GM23248 (cell line): ENCODE measurements around the gene BMP10. TPM values are rescaled to one million over a fixed set of nuclear protein-coding genes. Genes with fewer than 3 reads are reported as not detected.
A peak's percentile ranks its signal among the peaks of the same experiment; 100 is the strongest.

ENCODE experiments used
- DNase-seq: peaks from one replicate; pipeline ENCODE4 v3.0.0-alpha.2; 2015
- H2AFZ ChIP-seq: fragments of 200-600 bp; sonication (generic); 2 replicates; pipeline ENCODE4 v1.6.1; 2016; ENCODE audit warnings: antibody characterized with exemption
- H3F3A ChIP-seq: fragments of 200-600 bp; sonication (generic); 2 replicates; pipeline ENCODE4 v1.6.1; 2016; ENCODE audit warnings: mild to moderate bottlenecking, antibody characterized with exemption, mixed run types; ENCODE audit not compliant: insufficient read depth
- H3K27ac ChIP-seq: fragments of 200-600 bp; sonication (generic); 2 replicates; pipeline ENCODE4 v1.5.1; 2016; ENCODE audit warnings: mild to moderate bottlenecking
- H3K27me3 ChIP-seq: fragments of 200-600 bp; sonication (generic); replicated peaks from 2 replicates; pipeline ENCODE4 v1.6.1; 2016; ENCODE audit warnings: mild to moderate bottlenecking; ENCODE audit not compliant: insufficient read depth
- H3K36me3 ChIP-seq: fragments of 200-600 bp; sonication (generic); 2 replicates; pipeline ENCODE4 v1.6.1; 2016; ENCODE audit warnings: low read depth, mild to moderate bottlenecking
- H3K4me1 ChIP-seq: fragments of 200-600 bp; sonication (generic); 2 replicates; pipeline ENCODE4 v1.6.1; 2016; ENCODE audit warnings: mild to moderate bottlenecking; ENCODE audit not compliant: insufficient read depth
- H3K4me2 ChIP-seq: fragments of 200-600 bp; sonication (generic); one replicate; pipeline ENCODE4 v1.6.1; 2016; ENCODE audit warnings: mild to moderate bottlenecking; ENCODE audit not compliant: unreplicated experiment
- H3K4me3 ChIP-seq: fragments of 200-600 bp; sonication (generic); 2 replicates; pipeline ENCODE4 v1.5.1; 2016; ENCODE audit warnings: mild to moderate bottlenecking
- H3K79me2 ChIP-seq: fragments of 200-600 bp; sonication (generic); 2 replicates; pipeline ENCODE4 v1.6.1; 2016; ENCODE audit warnings: mild to moderate bottlenecking; ENCODE audit not compliant: insufficient read depth
- H3K9ac ChIP-seq: fragments of 200-600 bp; sonication (generic); 2 replicates; pipeline ENCODE4 v1.6.1; 2016; ENCODE audit warnings: mild to moderate bottlenecking
- H3K9me2 ChIP-seq: fragments of 200-600 bp; sonication (generic); 2 replicates; pipeline ENCODE4 v1.6.1; 2016; ENCODE audit warnings: mixed run types, mild to moderate bottlenecking, moderate library complexity; ENCODE audit not compliant: insufficient read depth
- H3K9me3 ChIP-seq: fragments of 200-600 bp; sonication (generic); one replicate; pipeline ENCODE4 v1.6.1; 2017; ENCODE audit warnings: low read depth
- H4K20me1 ChIP-seq: fragments of 200-600 bp; sonication (generic); 2 replicates; pipeline ENCODE4 v1.6.0; 2016; ENCODE audit not compliant: insufficient read depth
- EZH2 ChIP-seq: fragments of 200-600 bp; sonication (generic); IDR thresholded peaks from 2 replicates; pipeline ENCODE4 v1.6.1; 2018; ENCODE audit warnings: antibody characterized with exemption, mild to moderate bottlenecking; ENCODE audit not compliant: insufficient read depth, poor library complexity, severe bottlenecking
- EZH2phosphoT487 ChIP-seq: fragments of 200-600 bp; sonication (generic); IDR thresholded peaks from 2 replicates; pipeline ENCODE4 v1.6.1; 2018; ENCODE audit warnings: antibody characterized with exemption, moderate library complexity, mild to moderate bottlenecking, low read depth; ENCODE audit not compliant: insufficient read depth
- WGBS, 2 experiments: methylation state at CpG; one replicate each; pipeline ENCODE4 v1.1.6; 2015 to 2017; ENCODE audit warnings: low lambda C conversion rate in 2 of 2, low coverage in 1 of 2; ENCODE audit errors: missing lambda C conversion rate in 2 of 2; 5-methylcytosine and 5-hydroxymethylcytosine counted together
- in situ Hi-C: fragments of 300-500 bp; cut with MboI; formaldehyde crosslinking; loops from 2 replicates; pipeline ENCODE4 v1.15.0; 2020
- polyA plus RNA-seq: library from polyadenylated mRNA; unstranded; fragments of >200 nt; fragmentation: Nextera tagmentation; extraction: Ambion mirVana; gene quantifications from 2 replicates; pipeline ENCODE4 v1.2.1, GENCODE V29; 2016
- total RNA-seq: library from RNA; depleted of rRNA; stranded (reverse); fragments of >200 nt; shearing (Covaris generic); gene quantifications from 2 replicates; pipeline ENCODE4 v1.2.3, GENCODE V29; 2014

Gene BMP10
- total and polyA plus RNA-seq, 2 experiments from 2014 or later, result not detected

GRCh38 chr2:68857202-68857845 is 13.9 kb downstream of the BMP10 start:
- Histone ChIP-seq H3K9me3 (no peaks in the 10 kb centered on the region), H4K20me1 (no peaks in the 10 kb centered on the region), H3K27ac (no peak overlapping the region), H3K9me2 (no peaks in the 10 kb centered on the region), H3K4me2 (no peak overlapping the region), H3K9ac (no peak overlapping the region), H3F3A (no peaks in the 10 kb centered on the region), H3K27me3 (peaks cover 33% of the 10 kb centered on the region), H2AFZ (no peak overlapping the region), H3K4me1 (no peaks in the 10 kb centered on the region), H3K4me3 (no peak overlapping the region), H3K36me3 (no peaks in the 10 kb centered on the region), H3K79me2 (no peaks in the 10 kb centered on the region)
- no peak for TF ChIP-seq EZH2
- no peak for TF ChIP-seq EZH2phosphoT487
- 48 to 56% methylated on average over 3 of the region's 3 CpGs for WGBS, 2 experiments
- DNase-seq, result no peak
- in situ Hi-C loops, result no loop called here

GRCh38 chr2:68855550-68855949 is 15.6 kb downstream of the BMP10 start:
- TF ChIP-seq EZH2 (no peak), EZH2phosphoT487 (no peak)
- no peaks in the 10 kb centered on the region for H4K20me1 ChIP-seq
- H3K27ac ChIP-seq, result no peak overlapping the region
- no peaks in the 10 kb centered on the region for H3K9me2 ChIP-seq
- no peak overlapping the region for H3K4me3 ChIP-seq
- no peaks in the 10 kb centered on the region for H3K4me1 ChIP-seq
- H3K9me3 ChIP-seq, result no peaks in the 10 kb centered on the region
- no peaks in the 10 kb centered on the region for H3F3A ChIP-seq
- WGBS, 2 experiments, result 55 to 61% methylated on average over 3 of the region's 3 CpGs
- H3K36me3 ChIP-seq, result no peaks in the 10 kb centered on the region
- H3K4me2 ChIP-seq, result no peak overlapping the region
- no peak overlapping the region for H3K9ac ChIP-seq
- no peaks in the 10 kb centered on the region for H3K79me2 ChIP-seq
- peaks cover 22% of the 10 kb centered on the region for H3K27me3 ChIP-seq
- in situ Hi-C loops, result no loop called here
- H2AFZ ChIP-seq, result no peak overlapping the region
- DNase-seq, result no peak

- Histone ChIP-seq H3K9me3 (no peaks in the 10 kb centered on the region), H3K27me3 (peaks cover 22% of the 10 kb centered on the region), H3K36me3 (no peaks in the 10 kb centered on the region), H3K9me2 (no peaks in the 10 kb centered on the region), H2AFZ (no peak overlapping the region), H3K9ac (no peak overlapping the region), H3F3A (no peaks in the 10 kb centered on the region), H3K4me3 (no peak overlapping the region), H3K27ac (no peak overlapping the region), H3K79me2 (no peaks in the 10 kb centered on the region), H3K4me2 (no peak overlapping the region), H3K4me1 (no peaks in the 10 kb centered on the region), H4K20me1 (no peaks in the 10 kb centered on the region)
- in situ Hi-C loops, result no loop called here
- no peak for DNase-seq
- TF ChIP-seq EZH2 (no peak), EZH2phosphoT487 (no peak)
These were observed 16.7 kb downstream of the BMP10 start for GRCh38 chr2:68854476-68854875.

GRCh38 chr2:68853915-68854314 is 17.3 kb downstream of the BMP10 start:
- no peaks in the 10 kb centered on the region for H3K4me1 ChIP-seq
- no peak overlapping the region for H3K4me2 ChIP-seq
- no peaks in the 10 kb centered on the region for H3K79me2 ChIP-seq
- in situ Hi-C loops, result no loop called here
- H3K4me3 ChIP-seq, result no peak overlapping the region
- H3K27ac ChIP-seq, result no peak overlapping the region
- no peaks in the 10 kb centered on the region for H3K36me3 ChIP-seq
- no peaks in the 10 kb centered on the region for H3K9me2 ChIP-seq
- H3K27me3 ChIP-seq, result peaks cover 22% of the 10 kb centered on the region
- H3F3A ChIP-seq, result no peaks in the 10 kb centered on the region
- TF ChIP-seq EZH2phosphoT487 (no peak), EZH2 (no peak)
- no peak for DNase-seq
- no peaks in the 10 kb centered on the region for H4K20me1 ChIP-seq
- no peak overlapping the region for H3K9ac ChIP-seq
- WGBS, 2 experiments, result 37 to 44% methylated on average over 4 of the region's 4 CpGs
- no peaks in the 10 kb centered on the region for H3K9me3 ChIP-seq
- H2AFZ ChIP-seq, result no peak overlapping the region

GRCh38 chr2:68853035-68853434 is 18.2 kb downstream of the BMP10 start:
- Histone ChIP-seq H3K36me3 (no peaks in the 10 kb centered on the region), H3K4me1 (no peaks in the 10 kb centered on the region), H2AFZ (no peak overlapping the region), H4K20me1 (no peaks in the 10 kb centered on the region), H3F3A (no peaks in the 10 kb centered on the region), H3K79me2 (no peaks in the 10 kb centered on the region), H3K27me3 (peaks cover 20% of the 10 kb centered on the region), H3K9me3 (no peaks in the 10 kb centered on the region), H3K27ac (no peak overlapping the region), H3K9ac (no peak overlapping the region), H3K9me2 (no peaks in the 10 kb centered on the region), H3K4me2 (no peak overlapping the region), H3K4me3 (no peak overlapping the region)
- 11 to 30% methylated on average over 2 of the region's 2 CpGs for WGBS, 2 experiments
- TF ChIP-seq EZH2 (no peak), EZH2phosphoT487 (no peak)
- peak; percentile 14 for DNase-seq
- in situ Hi-C loops, result no loop called here
